Esophagus squamous epithelium (tissue), 4 donors: ENCODE data around the gene TGFBR3L.

Source experiments
- CTCF ChIP-seq, 6 experiments: fragments of 450-650 bp in 4 of 6; fragments of 200-600 bp in 2 of 6; sonication (generic) in 2 of 6; IDR thresholded peaks; one replicate each; pipeline ENCODE4 v1.5.1; 2016 to 2019; ENCODE audit warnings: antibody characterized with exemption in 6 of 6, mild to moderate bottlenecking in 4 of 6, moderate library complexity in 4 of 6
- POLR2A ChIP-seq, 4 donors: fragments of 450-650 bp; IDR thresholded peaks; one replicate each; pipeline ENCODE4 v1.6.1; 2017; ENCODE audit warnings: antibody characterized with exemption in 4 of 4, mild to moderate bottlenecking in 4 of 4, moderate library complexity in 3 of 4

GRCh38 chr19:7883796-7884570, 30.6 kb upstream of the TGFBR3L start:
- TF ChIP-seq POLR2A (IDR thresholded peaks at IDR 0.05) (no peak), CTCF (IDR thresholded peaks at IDR 0.05) (no peak)
